ES-I3 (cell line): ENCODE data around the gene TUSC2.

ENCODE experiments used
- H3K36me3 ChIP-seq: 2 replicates; pipeline ENCODE4 v1.6.1; 2013; ENCODE audit warnings: mild to moderate bottlenecking, low read length, control low read depth, moderate library complexity; ENCODE audit not compliant: insufficient read depth
- H3K4me1 ChIP-seq: 2 replicates; pipeline ENCODE4 v1.6.1; 2013; ENCODE audit warnings: mild to moderate bottlenecking, control low read depth, low read length; ENCODE audit not compliant: insufficient read depth
- H3K9ac ChIP-seq: 2 replicates; pipeline ENCODE4 v1.6.1; 2013; ENCODE audit warnings: low read depth, mild to moderate bottlenecking, low read length, moderate library complexity
- H3K9me3 ChIP-seq: 2 replicates; pipeline ENCODE4 v1.6.1; 2013; ENCODE audit warnings: mild to moderate bottlenecking, low read length, moderate library complexity; ENCODE audit not compliant: control insufficient read depth, insufficient read depth

TUSC2 gene

GRCh38 chr3:50327943-50328691 lies at the start of gene TUSC2:
Gene TUSC2, minus strand, starts transcription at chr3:50328223. Its CDS starts 124 bp downstream, at chr3:50328099.
- Histone ChIP-seq H3K9me3 (no peaks in the 10 kb centered on the region), H3K9ac (peak within 1 kb of the TSS; percentile 88), H3K4me1 (peaks cover 8% of the 10 kb centered on the region; the same call in 1 of the 2 replicates), H3K36me3 (no peaks in the 10 kb centered on the region; the same call in none of the 2 replicates)

- no peak overlapping the region for H3K9ac ChIP-seq
- H3K9me3 ChIP-seq: no peaks in the 10 kb centered on the region
- H3K4me1 ChIP-seq: peaks cover 17% of the 10 kb centered on the region; the same call in 1 of the 2 replicates
- H3K36me3 ChIP-seq: no peaks in the 10 kb centered on the region
Observed at GRCh38 chr3:50375258-50375931, 47.4 kb upstream of the TUSC2 start.

- no peaks in the 10 kb centered on the region for H3K36me3 ChIP-seq
- no peak overlapping the region for H3K9ac ChIP-seq
- H3K4me1 ChIP-seq: peaks cover 17% of the 10 kb centered on the region; the same call in 1 of the 2 replicates
- no peaks in the 10 kb centered on the region for H3K9me3 ChIP-seq
Observed at GRCh38 chr3:50374363-50375257, 46.6 kb upstream of the TUSC2 start.

GRCh38 chr3:50373146-50374051 lies 45.4 kb upstream of the TUSC2 start:
- Histone ChIP-seq H3K9me3 (no peaks in the 10 kb centered on the region), H3K9ac (no peak overlapping the region), H3K36me3 (no peaks in the 10 kb centered on the region), H3K4me1 (peaks cover 17% of the 10 kb centered on the region; the same call in 1 of the 2 replicates)

GRCh38 chr3:50372349-50372748 lies 44.3 kb upstream of the TUSC2 start:
- H3K9me3 ChIP-seq: no peaks in the 10 kb centered on the region
- no peaks in the 10 kb centered on the region for H3K36me3 ChIP-seq
- H3K4me1 ChIP-seq: peaks cover 17% of the 10 kb centered on the region; the same call in 1 of the 2 replicates
- H3K9ac ChIP-seq: no peak overlapping the region

- Histone ChIP-seq H3K36me3 (no peaks in the 10 kb centered on the region), H3K4me1 (peaks cover 17% of the 10 kb centered on the region; the same call in 1 of the 2 replicates), H3K9me3 (no peaks in the 10 kb centered on the region), H3K9ac (no peak overlapping the region)
Observed at GRCh38 chr3:50371133-50371685, 43.2 kb upstream of the TUSC2 start.

- no peaks in the 10 kb centered on the region for H3K9me3 ChIP-seq
- H3K36me3 ChIP-seq: no peaks in the 10 kb centered on the region
- peaks cover 17% of the 10 kb centered on the region; the same call in 1 of the 2 replicates for H3K4me1 ChIP-seq
- H3K9ac ChIP-seq: no peak overlapping the region
Observed at GRCh38 chr3:50370594-50370993, 42.6 kb upstream of the TUSC2 start.

GRCh38 chr3:50369012-50369670 lies 41.1 kb upstream of the TUSC2 start:
- Histone ChIP-seq H3K36me3 (no peaks in the 10 kb centered on the region), H3K9ac (no peak overlapping the region), H3K9me3 (no peaks in the 10 kb centered on the region), H3K4me1 (peaks cover 10% of the 10 kb centered on the region; the same call in 1 of the 2 replicates)

- Histone ChIP-seq H3K4me1 (peaks cover 3% of the 10 kb centered on the region; the same call in 1 of the 2 replicates), H3K9ac (no peak overlapping the region), H3K36me3 (no peaks in the 10 kb centered on the region), H3K9me3 (no peaks in the 10 kb centered on the region)
Observed at GRCh38 chr3:50365842-50366220, 37.8 kb upstream of the TUSC2 start.

GRCh38 chr3:50365080-50365841 lies 37.2 kb upstream of the TUSC2 start:
- peak overlapping the region; percentile 75 for H3K9ac ChIP-seq
- no peaks in the 10 kb centered on the region for H3K36me3 ChIP-seq
- H3K4me1 ChIP-seq: peaks cover 3% of the 10 kb centered on the region; the same call in 1 of the 2 replicates
- no peaks in the 10 kb centered on the region for H3K9me3 ChIP-seq

GRCh38 chr3:50364573-50365079 lies 36.6 kb upstream of the TUSC2 start:
- Histone ChIP-seq H3K36me3 (no peaks in the 10 kb centered on the region), H3K9me3 (no peaks in the 10 kb centered on the region), H3K9ac (peak overlapping the region; percentile 44), H3K4me1 (peaks cover 3% of the 10 kb centered on the region; the same call in 1 of the 2 replicates)

- H3K36me3 ChIP-seq: 0 out of 2 replicates have a peak, but pooled peaks cover 2% of the 10 kb centered on the region
- H3K4me1 ChIP-seq: peaks cover 18% of the 10 kb centered on the region; the same call in 1 of the 2 replicates
- no peaks in the 10 kb centered on the region for H3K9me3 ChIP-seq
- H3K9ac ChIP-seq: peak overlapping the region; percentile 35; the same call in 1 of the 2 replicates
Observed at GRCh38 chr3:50359760-50360110, 31.7 kb upstream of the TUSC2 start.
